Adrenal gland (tissue), 5 donors: ENCODE measurements around the gene CRY1.

ENCODE experiments used
- CTCF ChIP-seq, 6 experiments: fragments of 450-650 bp in 4 of 6; fragments of 200-600 bp in 2 of 6; sonication (generic) in 1 of 6; IDR thresholded peaks; 1 replicate in 5 of 6; 2 replicates in 1 of 6; pipeline versions ENCODE4 v1.5.1 to v1.8.0; 2016 to 2021; ENCODE audit warnings: antibody characterized with exemption in 6 of 6, mild to moderate bottlenecking in 2 of 6, moderate library complexity in 1 of 6
- POLR2A ChIP-seq, 2 donors: fragments of 450-650 bp; IDR thresholded peaks; one replicate each; pipeline ENCODE4 v1.6.1; 2017; ENCODE audit warnings: antibody characterized with exemption in 2 of 2, mild to moderate bottlenecking in 2 of 2, moderate library complexity in 1 of 2
- donor health status: DM: no; HTN: no; CAD: no.

- TF ChIP-seq POLR2A (IDR thresholded peaks at IDR 0.05) (no peak), CTCF (IDR thresholded peaks at IDR 0.05) (no peak)
Measured at GRCh38 chr12:106941481-106942156, 151.7 kb downstream of the CRY1 start.
